NCI-H446 (cell line): ENCODE measurements around the gene SRPK2.

ENCODE experiments used
- DNase-seq, 2 experiments: peaks; one replicate each; lab custom pipeline; 2025; lab: John Stamatoyannopoulos, UW

The SRPK2 gene

GRCh38 chr7:105136221-105136620 is 252.5 kb downstream of the SRPK2 start:
- no peak for DNase-seq

GRCh38 chr7:105133986-105134655 is 254.6 kb downstream of the SRPK2 start:
- no peak for DNase-seq

GRCh38 chr7:105133358-105133757 is 255.4 kb downstream of the SRPK2 start:
- no peak for DNase-seq

GRCh38 chr7:105132835-105133234 is 255.9 kb downstream of the SRPK2 start:
- DNase-seq: no peak

GRCh38 chr7:105132335-105132734 is 256.4 kb downstream of the SRPK2 start:
- DNase-seq: no peak

GRCh38 chr7:105131890-105132289 is 256.8 kb downstream of the SRPK2 start:
- no peak for DNase-seq

GRCh38 chr7:105131033-105131656 is 257.6 kb downstream of the SRPK2 start:
- no peak for DNase-seq

GRCh38 chr7:105130580-105130979 is 258.1 kb downstream of the SRPK2 start:
- DNase-seq: no peak

- no peak for DNase-seq
These were observed 258.7 kb downstream of the SRPK2 start for GRCh38 chr7:105130048-105130447.

GRCh38 chr7:105127179-105127578 is 261.5 kb downstream of the SRPK2 start:
- DNase-seq: no peak

GRCh38 chr7:105126436-105126975 is 262.2 kb downstream of the SRPK2 start:
- no peak for DNase-seq

- no peak for DNase-seq
These were observed 263.0 kb downstream of the SRPK2 start for GRCh38 chr7:105125745-105126144.

- no peak for DNase-seq
These were observed 266.1 kb downstream of the SRPK2 start for GRCh38 chr7:105122619-105123018.

- DNase-seq: no peak
These were observed 269.8 kb downstream of the SRPK2 start for GRCh38 chr7:105118612-105119600.

- no peak for DNase-seq
These were observed 276.0 kb downstream of the SRPK2 start for GRCh38 chr7:105112440-105113418.

GRCh38 chr7:105107458-105107857 is 281.3 kb downstream of the SRPK2 start:
- DNase-seq: no peak

GRCh38 chr7:105106473-105106872 is 282.2 kb downstream of the SRPK2 start:
- DNase-seq: no peak

GRCh38 chr7:105105579-105105978 is 283.1 kb downstream of the SRPK2 start:
- no peak for DNase-seq

- DNase-seq: no peak
These were observed 286.0 kb downstream of the SRPK2 start for GRCh38 chr7:105102557-105103352.

GRCh38 chr7:105101864-105102263 is 286.9 kb downstream of the SRPK2 start:
- DNase-seq: no peak
